SKM-1 treated with dmso at 0.1 percent for 144 hours (cell line): ENCODE results near the gene KRTAP5-2.
"Not testable (repeated sequence)": the region's sequence is repeated elsewhere in the genome, so short reads cannot be mapped to it uniquely, and the experiment has no call there.

Experiments
- DNase-seq: peaks from one replicate; lab custom pipeline; 2025; ENCODE audit not compliant: unreplicated experiment; lab: John Stamatoyannopoulos, UW

The KRTAP5-2 gene, protein sequence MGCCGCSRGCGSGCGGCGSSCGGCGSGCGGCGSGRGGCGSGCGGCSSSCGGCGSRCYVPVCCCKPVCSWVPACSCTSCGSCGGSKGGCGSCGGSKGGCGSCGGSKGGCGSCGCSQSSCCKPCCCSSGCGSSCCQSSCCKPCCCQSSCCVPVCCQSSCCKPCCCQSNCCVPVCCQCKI

DNA sequence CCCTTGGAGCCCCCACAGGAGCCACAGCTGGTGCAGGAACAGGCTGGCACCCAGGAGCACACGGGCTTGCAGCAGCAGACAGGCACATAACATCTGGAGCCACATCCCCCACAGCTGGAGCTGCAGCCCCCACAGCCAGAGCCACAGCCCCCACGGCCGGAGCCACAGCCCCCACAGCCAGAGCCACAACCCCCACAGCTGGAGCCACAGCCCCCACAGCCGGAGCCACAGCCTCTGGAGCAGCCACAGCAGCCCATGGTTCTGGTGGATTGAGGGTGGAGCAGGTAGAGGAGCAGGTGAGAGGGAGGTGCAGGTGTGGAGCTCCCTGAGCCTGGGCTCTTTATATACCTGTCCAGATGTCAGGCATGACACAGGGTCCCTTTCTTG, at the start of gene KRTAP5-2:
Gene KRTAP5-2, minus strand, starts transcription at position 301 of the 387 bp plus-strand sequence. Its CDS starts 44 bp downstream, at position 257.
- no peak for DNase-seq

DNA sequence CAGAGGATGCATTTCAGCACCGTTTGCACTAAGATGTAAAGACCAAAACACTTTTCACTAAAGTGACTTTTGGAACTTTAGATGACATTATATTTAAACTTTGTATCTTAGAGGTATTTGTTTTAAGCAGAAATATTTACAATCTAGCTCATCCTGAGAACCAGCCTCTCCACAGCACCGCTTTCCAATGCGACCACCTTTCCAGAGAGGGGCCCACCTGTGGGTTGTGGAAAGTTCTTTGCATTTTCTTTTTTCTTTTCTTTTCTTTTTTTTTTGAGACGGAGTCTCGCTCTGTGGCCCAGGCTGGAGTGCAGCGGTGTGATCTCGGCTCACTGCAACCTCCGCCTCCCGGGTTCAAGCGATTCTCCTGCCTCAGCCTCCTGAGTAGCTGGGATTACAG, 48.4 kb upstream of the KRTAP5-2 start:
- DNase-seq, result not testable (repeated sequence)

DNA sequence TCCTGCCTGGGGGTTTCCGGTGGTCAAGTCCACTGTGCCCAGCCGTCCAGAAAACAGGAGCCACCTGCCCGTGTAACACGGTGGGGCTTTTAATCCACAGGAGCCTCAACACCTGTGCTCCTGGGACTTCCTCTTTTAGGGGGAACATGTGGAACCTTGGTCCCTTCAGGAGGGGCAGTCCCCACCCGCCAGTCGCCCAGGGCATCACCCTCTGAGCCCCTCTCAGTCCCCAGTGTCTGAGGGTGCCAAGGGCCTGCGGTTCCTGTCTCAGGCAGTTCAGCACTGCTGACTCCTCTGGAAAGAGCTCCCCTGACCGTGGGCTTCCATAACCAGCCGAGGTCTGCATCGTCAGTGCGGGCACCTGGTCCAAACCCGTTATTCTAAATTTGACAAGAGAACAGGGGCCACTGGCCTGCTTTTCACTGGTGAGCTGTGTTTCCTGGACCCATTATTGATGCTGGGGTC, 47.3 kb upstream of the KRTAP5-2 start:
- DNase-seq, result no peak

DNA sequence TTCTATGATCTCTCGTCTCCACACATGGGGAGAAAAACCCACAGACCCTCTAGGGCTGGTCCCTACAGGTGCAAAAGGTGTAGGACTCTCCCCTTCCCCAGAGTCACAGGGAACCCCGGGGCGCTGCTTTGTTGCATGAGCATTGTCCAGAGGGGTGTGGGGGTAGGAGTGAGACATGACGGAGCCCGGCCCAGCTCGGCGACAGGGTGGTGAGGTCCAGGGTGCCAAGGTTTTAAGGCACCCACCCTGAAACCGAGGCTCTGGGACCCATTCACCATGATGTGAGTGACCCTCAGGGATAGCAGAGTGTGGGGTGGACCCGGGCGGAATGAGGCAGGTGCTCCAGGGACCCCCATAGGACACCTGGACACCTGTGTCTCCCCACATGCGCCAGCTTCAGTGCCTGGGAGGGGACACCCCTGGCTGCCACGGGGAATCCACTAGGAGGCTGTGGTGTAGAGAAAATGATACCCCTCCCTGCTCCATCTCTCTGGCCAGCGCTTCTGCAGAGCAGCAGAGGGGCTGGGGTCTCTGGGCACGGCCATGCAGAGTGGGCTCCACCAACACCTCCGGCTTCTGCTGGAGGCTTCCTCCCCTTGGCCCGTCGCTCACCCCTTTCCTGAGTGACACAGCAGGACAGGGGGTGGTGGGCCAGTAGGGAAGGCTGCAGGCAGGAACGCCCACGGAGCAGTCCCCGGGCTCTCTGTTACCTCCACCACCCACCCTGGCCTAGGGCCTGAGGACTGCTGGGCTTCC, 46.7 kb upstream of the KRTAP5-2 start:
- no peak for DNase-seq

DNA sequence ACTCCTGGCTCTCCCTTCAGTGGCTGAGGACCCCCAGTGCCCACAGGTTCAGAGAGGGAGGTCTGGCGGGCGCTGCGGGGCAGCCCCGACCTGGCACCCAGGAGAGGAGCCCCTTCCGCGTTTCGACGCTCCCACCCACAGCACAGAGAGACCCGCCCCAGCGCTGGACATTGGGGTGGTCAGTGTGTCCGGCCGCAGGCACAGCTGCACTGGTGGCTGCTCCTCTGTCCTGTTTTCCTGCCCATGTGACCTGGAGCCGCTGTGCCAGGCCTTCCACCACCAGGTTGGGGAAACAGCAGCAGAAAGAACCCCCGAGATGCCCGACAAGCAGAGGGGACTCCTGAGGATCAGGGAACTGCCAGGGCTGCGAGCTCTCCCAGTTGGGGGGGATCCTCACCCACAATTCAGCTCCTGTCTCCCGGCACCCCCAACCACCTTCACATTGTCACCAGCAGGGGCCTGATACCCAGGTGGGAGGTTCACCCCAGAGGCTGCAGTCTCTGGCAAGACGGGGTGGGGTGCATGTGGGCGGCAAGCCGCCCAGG, 45.1 kb upstream of the KRTAP5-2 start:
- DNase-seq, result no peak

DNA sequence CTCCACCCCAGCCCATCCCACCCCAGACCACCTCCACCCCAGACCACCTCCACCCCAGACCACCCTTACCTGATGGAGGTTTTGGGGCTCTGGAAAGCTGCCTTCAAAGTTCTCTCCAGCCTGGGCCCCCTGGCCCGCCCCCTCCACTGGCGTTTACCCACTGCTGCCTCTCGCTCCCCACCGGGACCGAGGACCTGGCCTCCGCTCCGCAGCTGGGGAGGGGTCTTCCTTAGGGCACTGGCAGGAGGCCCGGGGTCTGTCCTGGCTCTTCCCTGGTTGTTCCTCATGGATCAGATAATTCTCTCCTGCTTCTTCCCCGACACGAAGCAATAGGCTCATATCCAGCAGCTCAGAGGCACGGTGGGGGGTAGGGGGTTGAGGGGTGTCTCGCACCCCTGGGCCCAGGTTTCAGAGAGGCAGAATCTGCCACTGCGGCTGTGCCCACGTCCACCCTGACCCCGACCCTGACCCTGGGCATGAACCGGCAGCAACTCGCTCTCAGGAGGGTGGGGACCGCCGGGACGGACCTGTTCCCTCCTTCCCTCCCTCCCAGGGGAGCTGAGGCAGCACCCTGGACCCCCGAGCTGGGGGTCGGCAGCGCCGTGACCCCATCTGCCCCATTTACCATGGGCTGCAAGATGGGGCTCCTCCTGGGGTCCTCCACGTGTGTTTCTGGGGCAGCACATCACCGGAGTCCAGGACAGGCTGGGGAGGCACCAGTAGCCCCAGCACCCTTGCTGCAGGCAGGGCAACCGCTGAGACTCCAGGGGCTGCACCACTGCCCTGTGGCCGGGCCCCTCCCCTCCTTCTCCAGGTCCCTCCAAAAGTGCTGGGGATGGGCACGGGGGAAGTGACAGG, 44.4 kb upstream of the KRTAP5-2 start:
- DNase-seq, result no peak

DNA sequence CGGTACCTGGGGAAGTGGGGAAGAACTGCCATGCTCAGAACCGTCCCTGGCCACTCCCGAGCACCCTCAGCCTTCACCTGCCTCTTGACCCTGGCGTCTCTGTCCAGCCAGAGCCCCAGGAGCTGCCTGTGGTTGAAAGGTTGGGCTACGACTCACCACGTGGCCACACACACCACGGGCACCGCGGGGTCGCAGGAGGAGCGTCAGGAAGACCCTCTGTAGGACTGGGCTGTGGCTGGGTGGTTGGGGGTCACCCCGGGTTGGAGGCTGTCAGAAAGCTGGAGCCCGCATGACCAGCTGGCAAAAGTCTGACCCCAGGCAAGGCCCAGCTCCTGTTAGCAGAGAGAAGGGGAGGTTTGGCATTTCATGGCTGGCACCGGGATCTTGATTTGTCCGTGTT, 43.0 kb upstream of the KRTAP5-2 start:
- DNase-seq, result no peak

DNA sequence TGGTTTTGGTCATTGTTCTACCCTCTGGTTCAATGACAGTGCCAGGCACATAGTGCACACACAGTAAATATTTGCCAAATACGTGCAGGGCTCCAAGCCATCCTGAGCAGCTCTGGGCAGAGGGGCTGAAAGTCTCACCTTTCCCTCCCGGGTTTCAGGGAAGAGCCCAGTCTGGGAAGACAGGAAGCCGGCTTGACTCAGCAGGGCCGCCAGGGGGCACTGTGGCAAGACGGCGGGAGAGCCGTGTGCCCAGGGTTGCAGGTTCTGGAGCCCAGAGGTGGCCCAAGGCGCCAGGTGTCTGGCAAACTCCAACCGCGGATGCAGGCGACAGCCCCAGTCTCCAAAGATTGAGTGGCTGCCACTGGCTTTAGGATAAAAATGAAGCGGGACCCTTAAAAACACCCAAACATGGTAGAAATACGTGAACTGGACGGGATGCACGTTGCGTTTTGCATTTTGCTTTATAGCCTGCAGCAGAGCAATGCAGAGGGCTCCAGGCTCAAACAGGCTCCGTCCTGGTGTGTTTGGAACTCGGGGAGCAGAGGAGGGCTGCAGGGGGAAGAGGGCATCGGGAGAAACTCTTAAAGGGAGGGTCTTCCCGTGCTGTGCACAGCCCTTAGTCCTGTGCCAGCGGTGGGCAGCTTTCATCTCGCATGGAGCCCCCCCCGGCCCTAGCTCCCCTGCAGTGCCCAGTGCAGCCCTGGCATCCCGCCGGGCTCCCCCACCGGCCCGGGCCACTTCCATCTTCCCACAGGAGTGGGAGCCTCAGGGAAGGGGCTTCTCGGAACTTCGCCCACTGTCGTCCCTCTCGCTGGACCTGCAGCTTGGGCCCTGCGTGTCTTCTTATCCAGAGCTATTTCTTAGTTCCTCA, 42.2 kb upstream of the KRTAP5-2 start:
- peak; percentile 6 for DNase-seq

DNA sequence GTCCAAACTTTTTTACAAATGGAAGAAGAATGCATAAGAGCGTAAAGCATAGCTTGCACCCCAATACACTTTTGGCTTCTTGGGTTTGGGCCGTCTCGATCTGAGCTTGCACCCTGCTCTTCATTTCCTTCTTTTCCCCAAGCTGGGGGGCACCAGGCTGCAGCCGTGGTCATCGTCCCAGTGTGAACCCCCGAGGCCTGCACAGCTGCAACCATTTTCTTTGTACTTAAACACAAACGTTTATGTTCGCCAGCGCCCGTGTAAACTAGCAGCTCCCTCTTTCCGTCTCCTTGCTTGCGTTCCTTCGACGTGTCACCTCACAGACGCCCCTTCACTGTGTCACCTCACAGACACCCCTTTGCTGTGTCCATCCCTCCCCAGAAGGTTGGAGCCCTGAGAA, 41.6 kb upstream of the KRTAP5-2 start:
- no peak for DNase-seq

DNA sequence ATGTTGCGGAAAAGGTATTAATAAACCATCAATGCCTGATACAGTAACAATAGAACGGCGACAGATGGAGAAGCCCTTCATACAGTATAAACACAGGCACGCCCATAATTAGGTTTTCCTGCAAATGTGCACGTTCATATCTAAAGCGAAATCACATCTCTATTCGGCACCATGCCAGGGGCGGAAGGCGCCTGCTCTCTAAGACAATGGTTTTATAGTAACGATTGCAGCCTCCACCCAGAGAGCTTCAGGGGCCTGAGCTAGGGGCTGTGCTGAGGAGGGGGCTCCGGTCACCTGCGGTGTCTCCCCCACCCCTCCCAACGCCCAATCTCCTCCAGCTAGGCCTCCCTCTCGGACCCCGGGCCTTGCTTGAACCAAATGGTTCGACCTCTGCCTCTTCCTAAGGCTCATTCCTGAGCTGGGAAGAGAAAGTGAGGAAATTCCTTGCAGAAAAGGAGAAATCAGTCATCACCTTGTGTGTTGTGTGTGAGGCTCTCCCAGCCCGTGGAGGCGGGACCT, 41.1 kb upstream of the KRTAP5-2 start:
- no peak for DNase-seq

DNA sequence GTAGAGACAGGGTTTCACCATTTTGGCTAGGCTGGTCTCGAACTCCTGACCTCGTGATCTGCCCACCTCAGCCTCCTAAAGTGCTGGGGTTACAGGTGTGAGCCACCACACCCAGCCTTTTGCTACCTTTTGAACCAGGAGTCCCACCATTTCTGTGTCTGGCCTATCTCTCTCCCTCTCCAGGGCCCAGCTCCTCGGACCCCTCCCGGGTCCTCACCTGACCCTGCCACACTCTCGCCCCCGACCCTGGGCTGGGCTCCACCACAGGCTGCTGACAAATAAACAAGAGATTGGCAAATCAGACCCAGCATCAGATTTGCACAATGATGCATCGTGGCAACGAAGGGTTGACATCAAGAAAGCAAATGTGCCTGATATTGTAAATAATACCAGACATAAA, 40.2 kb upstream of the KRTAP5-2 start:
- no peak for DNase-seq

DNA sequence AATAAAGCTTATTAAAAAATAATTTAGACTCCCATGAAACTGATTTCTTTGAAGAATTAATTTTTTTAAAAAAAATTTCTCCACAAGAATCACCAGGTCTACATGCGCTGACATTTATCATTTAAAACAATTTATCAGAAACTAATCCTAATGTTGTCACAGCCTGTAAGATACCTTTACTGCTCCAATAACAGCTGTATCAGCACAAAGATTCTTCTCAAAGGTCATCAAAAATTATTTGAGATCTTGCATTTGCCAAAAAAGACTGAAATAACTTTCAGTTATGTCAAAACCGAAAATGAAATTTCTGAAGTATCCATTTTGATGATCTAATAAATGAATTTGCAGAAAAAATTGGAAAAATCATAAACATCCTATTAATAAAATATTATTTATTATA, 39.5 kb upstream of the KRTAP5-2 start:
- DNase-seq, result no peak

DNA sequence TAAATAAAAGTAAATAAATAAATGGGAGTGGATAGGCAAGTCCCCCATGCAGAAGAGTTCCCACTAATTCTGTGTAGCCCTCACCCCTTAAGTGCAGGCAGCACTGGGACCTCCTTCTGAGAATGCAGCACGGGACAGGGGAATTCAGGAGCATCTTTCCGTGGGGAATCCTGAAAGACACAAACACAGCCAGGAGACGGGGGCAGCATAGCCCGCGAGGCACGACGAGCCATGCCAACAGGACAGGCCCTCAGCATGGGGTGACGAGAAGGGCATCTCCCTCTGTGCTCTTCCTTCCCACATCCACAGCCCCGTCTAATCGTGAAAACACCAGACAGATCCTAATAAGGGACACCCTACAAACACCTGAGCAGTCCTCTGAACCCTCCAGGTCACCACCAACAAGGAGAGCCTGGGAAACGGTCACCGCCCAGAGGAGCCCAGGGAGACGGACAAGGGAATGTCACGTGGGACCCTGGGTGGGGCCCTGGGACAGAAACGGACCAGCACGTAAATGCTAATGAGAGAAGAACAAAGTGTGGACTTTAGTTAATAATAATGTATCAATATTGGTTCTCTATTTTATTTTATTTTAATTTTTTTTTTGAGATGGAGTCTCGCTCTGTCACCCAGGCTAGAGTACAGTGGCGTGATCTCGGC, 38.3 kb upstream of the KRTAP5-2 start:
- no peak for DNase-seq

DNA sequence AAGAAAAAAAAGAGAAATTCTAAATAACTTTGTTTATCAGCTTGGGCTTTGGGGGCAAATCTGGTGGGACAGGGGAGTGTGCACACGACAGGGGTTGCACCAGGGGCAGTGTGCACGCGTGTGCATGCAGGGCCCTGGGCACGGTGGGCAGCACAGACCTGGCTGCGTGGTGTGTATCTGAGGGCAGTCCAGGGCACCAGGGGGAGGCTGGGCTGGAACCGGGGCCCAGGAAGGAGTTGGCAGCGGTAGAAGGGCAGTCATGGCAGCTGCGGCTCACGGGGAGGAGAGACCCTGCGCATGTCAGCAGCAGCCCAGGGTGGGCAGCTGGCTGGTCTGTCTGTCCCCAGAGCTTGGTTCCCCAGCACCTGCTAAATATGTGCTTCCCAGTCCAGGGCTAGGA, 35.8 kb upstream of the KRTAP5-2 start:
- DNase-seq, result no peak

DNA sequence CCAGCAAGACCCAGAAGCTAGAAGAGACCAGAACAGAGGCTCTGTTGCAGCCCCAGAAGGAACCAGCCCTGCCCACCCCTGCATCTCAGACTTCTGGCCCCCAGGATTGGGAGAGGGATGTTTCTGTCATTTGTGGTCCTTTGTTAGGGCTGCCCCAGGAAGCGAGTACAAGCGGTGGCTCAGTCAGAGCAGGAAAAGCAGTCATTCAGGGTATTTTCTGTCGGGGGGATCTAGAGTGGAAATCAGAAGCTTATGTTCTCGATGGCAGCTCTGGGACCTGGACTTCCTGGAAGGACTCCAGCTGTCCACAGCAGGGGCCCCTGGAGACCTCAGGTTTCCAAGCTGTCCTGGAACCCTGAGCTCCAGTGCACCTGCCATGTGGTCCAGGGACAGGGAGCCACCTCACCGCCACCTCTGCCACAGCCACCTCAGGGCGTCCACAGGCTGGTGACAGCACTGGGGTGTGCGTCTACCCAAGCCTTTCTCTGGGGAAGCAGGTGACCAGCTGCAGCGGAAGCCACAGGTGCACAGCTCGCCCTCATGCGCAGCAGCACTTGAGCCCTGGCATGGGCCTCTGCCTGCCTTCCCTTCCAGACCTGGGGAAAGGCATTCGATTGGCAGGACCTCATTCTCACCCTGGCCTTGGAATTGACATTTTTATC, 34.1 kb upstream of the KRTAP5-2 start:
- no peak for DNase-seq

DNA sequence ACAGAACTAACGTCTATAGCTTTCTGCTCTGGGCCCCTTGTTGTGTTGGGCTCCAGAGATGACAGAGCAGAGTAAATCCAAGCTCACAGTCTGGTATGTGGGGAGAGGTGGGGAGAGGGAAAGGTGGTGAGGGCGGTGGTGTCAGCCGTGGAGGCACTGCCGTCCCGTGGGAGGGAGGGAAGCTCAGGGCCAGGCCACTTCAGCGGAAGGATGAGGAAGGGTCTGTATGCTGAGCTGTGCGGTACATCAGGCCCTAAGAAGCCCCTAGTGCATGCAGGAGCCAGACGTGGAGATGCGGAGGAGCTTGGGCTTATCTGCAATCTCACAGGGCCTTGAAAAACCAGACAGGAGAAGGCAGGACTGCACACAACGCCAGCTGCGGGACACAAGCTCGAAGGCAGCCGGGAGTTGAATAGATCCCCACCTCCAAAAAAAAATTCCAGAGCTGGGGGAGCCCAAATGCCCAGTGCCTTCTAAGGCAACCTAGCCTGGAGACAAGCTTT, 33.0 kb upstream of the KRTAP5-2 start:
- DNase-seq, result no peak

DNA sequence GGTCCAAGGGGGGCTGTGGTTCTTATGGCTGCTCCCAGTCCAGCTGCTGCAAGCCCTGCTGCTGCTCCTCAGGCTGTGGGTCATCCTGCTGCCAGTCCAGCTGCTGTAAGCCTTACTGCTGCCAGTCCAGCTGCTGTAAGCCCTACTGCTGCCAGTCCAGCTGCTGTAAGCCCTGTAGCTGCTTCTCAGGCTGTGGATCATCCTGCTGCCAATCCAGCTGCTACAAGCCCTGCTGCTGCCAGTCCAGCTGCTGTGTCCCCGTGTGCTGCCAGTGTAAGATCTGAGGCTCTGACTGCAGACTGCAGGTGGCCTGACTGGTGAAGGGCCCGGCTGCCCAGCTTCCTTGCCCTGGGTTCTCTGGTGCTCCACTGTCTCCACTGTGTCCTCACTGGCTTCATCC, 32.2 kb upstream of the KRTAP5-2 start:
- DNase-seq, result no peak

DNA sequence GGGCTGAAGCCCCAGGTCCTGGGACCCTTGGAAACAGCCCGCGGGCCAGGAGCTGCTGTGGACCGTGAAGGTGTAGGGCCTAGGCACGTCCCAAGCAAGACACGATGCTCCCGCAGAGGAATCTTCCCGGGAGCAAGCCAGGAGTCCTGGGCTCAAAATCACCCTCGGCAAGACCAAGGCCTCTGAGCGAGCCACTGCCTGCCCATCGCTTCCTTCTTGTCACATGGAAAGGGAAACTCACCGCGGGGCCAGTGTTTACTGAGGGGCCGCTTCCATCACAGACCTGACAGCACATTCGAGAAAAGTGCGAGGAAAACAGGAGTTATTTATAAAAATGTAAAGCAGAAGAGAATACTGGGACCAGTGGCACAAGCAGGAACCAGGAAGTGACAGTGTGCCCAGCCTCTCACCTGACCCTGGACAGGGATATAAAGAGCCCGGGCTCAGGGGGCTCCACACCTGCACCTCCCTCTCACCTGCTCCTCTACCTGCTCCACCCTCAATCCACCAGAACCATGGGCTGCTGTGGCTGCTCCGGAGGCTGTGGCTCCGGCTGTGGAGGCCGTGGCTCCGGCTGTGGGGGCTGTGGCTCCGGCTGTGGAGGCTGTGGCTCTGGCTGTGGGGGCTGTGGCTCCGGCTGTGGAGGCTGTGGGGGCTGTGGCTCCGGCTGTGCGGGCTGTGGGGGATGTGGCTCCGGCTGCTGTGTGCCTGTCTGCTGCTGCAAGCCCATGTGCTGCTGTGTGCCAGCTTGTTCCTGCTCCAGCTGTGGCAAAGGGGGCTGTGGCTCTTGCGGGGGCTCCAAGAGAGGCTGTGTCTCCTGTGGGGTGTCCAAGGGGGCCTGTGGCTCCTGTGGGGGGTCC, 31.5 kb upstream of the KRTAP5-2 start, which contains the start of gene KRTAP5-5:
Gene KRTAP5-5, plus strand, starts transcription at position 450 of the 860 bp plus-strand sequence. Its CDS starts 66 bp downstream, at position 516.
- DNase-seq, result no peak
